HCT116 (cell line): ENCODE results near the gene PIM1. TPM values are rescaled to one million over a fixed set of nuclear protein-coding genes. Genes with fewer than 3 reads are reported as not detected.

Source experiments
- ATAC-seq: fragments of 200-7000 bp; cut with Tn5 transposase; 2 replicates; pipeline ENCODE4 v1.9.1; 2020; ENCODE audit warnings: mild to moderate bottlenecking, moderate library complexity
- BruUV-seq: library from RNA; stranded (reverse); fragments of 400-500 nt; replicated peaks from 2 replicates; lab custom pipeline; 2021; lab: Mats Ljungman, UMichigan
- CTCF ChIA-PET: fragments of 300-600 bp; sonication (Branson Sonifier 250); formaldehyde crosslinking; loops from one replicate; lab custom pipeline; 2021; ENCODE audit warnings: antibody characterized with exemption; lab: Charles Lee
- POLR2A ChIA-PET: fragments of 300-600, 350-600 bp; sonication (Branson Sonifier 250); formaldehyde crosslinking; loops from one replicate; lab custom pipeline; 2021; ENCODE audit warnings: antibody characterized with exemption; lab: Charles Lee
- RAD21 ChIA-PET, 2 experiments: fragments of 300-600 bp; sonication (Branson Sonifier 250); formaldehyde crosslinking; loops; one replicate each; lab custom pipeline; 2023; ENCODE audit warnings: low total read pairs in 2 of 2; ENCODE audit not compliant: uncharacterized antibody in 2 of 2, unreplicated experiment in 2 of 2, low non-redundant PET in 1 of 2; lab: Charles Lee
- DNase-seq: peaks from one replicate; pipeline ENCODE4 v3.0.0-alpha.2; 2010; ENCODE audit warnings: low read depth, low spot score
- H2AFZ ChIP-seq: fragments of 200-600 bp; shearing (Covaris generic), sonication (generic); 2 replicates; pipeline ENCODE4 v1.6.1; 2017; ENCODE audit warnings: low read depth, mixed run types, mixed read lengths, antibody characterized with exemption, low read length; ENCODE audit not compliant: poor library complexity, severe bottlenecking
- H3K27ac ChIP-seq: 2 replicates; pipeline ENCODE4 v1.5.1; 2012; ENCODE audit warnings: low read depth, low read length
- H3K27me3 ChIP-seq: fragments of 200-600 bp; sonication (generic); 2 replicates; pipeline ENCODE4 v1.6.1; 2016; ENCODE audit warnings: mixed run types, low read length, mixed read lengths; ENCODE audit not compliant: insufficient read depth
- H3K36me3 ChIP-seq, 2 experiments: fragments of 200-500 bp in 1 of 2; fragments of 200-600 bp in 1 of 2; sonication (Bioruptor generic) in 1 of 2; sonication (generic) in 1 of 2; 2 replicates each; pipeline versions ENCODE4 v1.5.1 to v1.6.1; 2014 to 2016; ENCODE audit warnings: low read length in 2 of 2, inconsistent platforms in 1 of 2, mixed read lengths in 1 of 2, mixed run types in 1 of 2; ENCODE audit not compliant: insufficient read depth in 2 of 2, control insufficient read depth in 1 of 2
- H3K4me1 ChIP-seq, 2 experiments: fragments of 200-600 bp in 1 of 2; sonication (generic) in 1 of 2; 2 replicates each; pipeline versions ENCODE4 v1.5.1 to v1.6.1; 2012 to 2017; ENCODE audit warnings: low read length in 2 of 2, inconsistent platforms in 1 of 2, mild to moderate bottlenecking in 1 of 2, mixed read lengths in 1 of 2, mixed run types in 1 of 2, moderate library complexity in 1 of 2; ENCODE audit not compliant: insufficient read depth in 2 of 2, control insufficient read depth in 1 of 2
- H3K4me2 ChIP-seq: fragments of 200-600 bp; sonication (generic); 2 replicates; pipeline ENCODE4 v1.6.1; 2017; ENCODE audit warnings: mixed run types, low read length, mixed read lengths
- H3K4me3 ChIP-seq, 2 experiments: fragments of 200-600 bp in 1 of 2; sonication (generic) in 1 of 2; replicated peaks in 1 of 2; 2 replicates each; pipeline ENCODE4 v1.5.1; 2011 to 2016; ENCODE audit warnings: low read length in 2 of 2, control low read depth in 1 of 2, low read depth in 1 of 2, mild to moderate bottlenecking in 1 of 2, mixed read lengths in 1 of 2, mixed run types in 1 of 2
- H3K79me2 ChIP-seq: fragments of 200-600 bp; sonication (generic); 2 replicates; pipeline ENCODE4 v1.6.1; 2017; ENCODE audit warnings: mild to moderate bottlenecking, mixed run types, low read length, moderate library complexity, mixed read lengths; ENCODE audit not compliant: insufficient read depth
- H3K9ac ChIP-seq: fragments of 200-600 bp; sonication (generic); 2 replicates; pipeline ENCODE4 v1.6.1; 2016; ENCODE audit warnings: low read length, mixed read lengths
- H3K9me2 ChIP-seq: fragments of 200-600 bp; sonication (generic), shearing (Covaris generic); 2 replicates; pipeline ENCODE4 v1.6.1; 2017; ENCODE audit warnings: mixed run types, mild to moderate bottlenecking, moderate library complexity; ENCODE audit not compliant: insufficient read depth
- H3K9me3 ChIP-seq, 2 experiments: fragments of 200-500 bp in 1 of 2; fragments of 200-600 bp in 1 of 2; sonication (Bioruptor generic) in 1 of 2; sonication (generic) in 1 of 2; 2 replicates each; pipeline ENCODE4 v1.6.1; 2014 to 2017; ENCODE audit warnings: low read length in 2 of 2, mixed read lengths in 2 of 2, inconsistent platforms in 1 of 2, low read depth in 1 of 2, mild to moderate bottlenecking in 1 of 2, mixed run types in 1 of 2, moderate library complexity in 1 of 2; ENCODE audit not compliant: control insufficient read depth in 1 of 2, insufficient read depth in 1 of 2
- H4K20me1 ChIP-seq: fragments of 200-600 bp; sonication (generic), shearing (Covaris generic); 2 replicates; pipeline ENCODE4 v1.6.1; 2017; ENCODE audit warnings: mixed run types, mild to moderate bottlenecking, moderate library complexity; ENCODE audit not compliant: insufficient read depth
- EGR1 ChIP-seq: IDR thresholded peaks from 2 replicates; pipeline ENCODE4 v1.6.1; 2012; ENCODE audit warnings: low read depth
- FOSL1 ChIP-seq: IDR thresholded peaks from 2 replicates; pipeline ENCODE4 v1.6.1; 2012; ENCODE audit warnings: low read depth
- POLR2A ChIP-seq: IDR thresholded peaks from 2 replicates; pipeline ENCODE4 v1.7.0; 2011; ENCODE audit warnings: borderline replicate concordance; ENCODE audit not compliant: insufficient read depth, insufficient read length; ENCODE audit errors: extremely low read depth
- RAD21 ChIP-seq: IDR thresholded peaks from 2 replicates; pipeline ENCODE4 v1.6.1; 2012; ENCODE audit warnings: low read depth, mild to moderate bottlenecking
- REST ChIP-seq: IDR thresholded peaks from 2 replicates; pipeline ENCODE4 v1.6.1; 2012; ENCODE audit warnings: low read depth
- ZNF274 ChIP-seq: fragments of 200-500 bp; sonication (Bioruptor generic); IDR thresholded peaks from 2 replicates; pipeline ENCODE4 v1.6.1; 2014; ENCODE audit warnings: mild to moderate bottlenecking, low read depth, low read length, inconsistent platforms
- intact Hi-C: fragments of 100-400 bp; cut with micrococcal nuclease; formaldehyde crosslinking; loops from 2 replicates; pipeline ENCODE4 v1.10.0; 2022
- total RNA-seq: library from RNA; stranded (reverse); gene quantifications from one replicate; pipeline ENCODE4 v1.2.1, GENCODE V29; 2021; ENCODE audit not compliant: unreplicated experiment

PIM1 gene
- total RNA-seq, 1 experiment from 2014 or later: 26.2 TPM

- no peak for DNase-seq
- Histone ChIP-seq H3K4me1 (peaks cover 14 to 22% of the 10 kb centered on the region in 2 experiments), H3K9me3 (no peaks in the 10 kb centered on the region), H2AFZ (no peak overlapping the region), H3K36me3 (peaks cover 24 to 26% of the 10 kb centered on the region in 2 experiments; a peak in 3 of 4 replicates), H4K20me1 (peaks cover 4% of the 10 kb centered on the region; the same call in 1 of the 2 replicates), H3K9me2 (no peaks in the 10 kb centered on the region), H3K27me3 (no peaks in the 10 kb centered on the region), H3K79me2 (peaks cover 14% of the 10 kb centered on the region; the same call in 1 of the 2 replicates), H3K4me3 (no peak overlapping the region), H3K27ac (no peak overlapping the region), H3K9ac (no peak overlapping the region), H3K4me2 (no peak overlapping the region)
- ChIA-PET CTCF (interaction anchor here (3.7 to 5.0 kb wide), 3 partner anchors 123 to 153 kb away, joined by 33 to 59 read pairs (median 52); no protein-coding TSS in a partner anchor), POLR2A (no interaction called here), RAD21 (no interaction called here)
- intact Hi-C loops: no loop called here
- TF ChIP-seq EGR1 (no peak), ZNF274 (no peak), FOSL1 (no peak), RAD21 (no peak), REST (no peak), POLR2A (no peak)
- no peak for ATAC-seq
- no TSS peak for BruUV-seq
These were observed 4.2 kb downstream of the PIM1 start for GRCh38 chr6:37174196-37174514.
